Kidney (tissue), 14 donors: ENCODE data around the gene NTRK2. TPM values are rescaled to one million over a fixed set of nuclear protein-coding genes. Genes with fewer than 3 reads are reported as not detected.

Experiments used
- DNase-seq, 5 donors: peaks; one replicate each; pipeline ENCODE4 v3.0.0-alpha.2; 2013 to 2020
- FAIRE-seq: peaks from 2 replicates; lab custom pipeline; 2012; peaks lifted over from hg19 to GRCh38; lab: Jason Lieb, UNC
- H3K27ac ChIP-seq, 2 donors: one replicate each; pipeline ENCODE4 v1.7.0; 2013; ENCODE audit warnings: low read depth in 2 of 2, low read length in 2 of 2, inconsistent platforms in 1 of 2
- H3K27me3 ChIP-seq: one replicate; pipeline ENCODE4 v1.7.1; 2013; ENCODE audit warnings: low read length, inconsistent platforms; ENCODE audit not compliant: control insufficient read depth, insufficient read depth
- H3K36me3 ChIP-seq, 3 donors: one replicate each; pipeline versions ENCODE4 v1.7.0 to v1.7.1; 2013; ENCODE audit warnings: low read length in 3 of 3, control low read depth in 1 of 3, inconsistent platforms in 1 of 3; ENCODE audit not compliant: insufficient read depth in 3 of 3, control insufficient read depth in 2 of 3
- H3K4me1 ChIP-seq, 3 donors: one replicate each; pipeline versions ENCODE4 v1.7.0 to v1.7.1; 2013; ENCODE audit warnings: low read length in 3 of 3, inconsistent platforms in 1 of 3, low read depth in 1 of 3; ENCODE audit not compliant: control insufficient read depth in 2 of 3, insufficient read depth in 2 of 3
- H3K4me3 ChIP-seq, 3 donors: one replicate each; pipeline versions ENCODE4 v1.7.0 to v1.8.1; 2013; ENCODE audit warnings: low read length in 3 of 3, control low read depth in 1 of 3, inconsistent platforms in 1 of 3
- H3K9ac ChIP-seq, 3 donors: one replicate each; pipeline versions ENCODE4 v1.7.0 to v1.7.1; 2013; ENCODE audit warnings: low read length in 3 of 3, control low read depth in 1 of 3, inconsistent platforms in 1 of 3
- H3K9me3 ChIP-seq, 3 donors: one replicate each; pipeline versions ENCODE4 v1.7.0 to v1.7.1; 2013; ENCODE audit warnings: low read length in 3 of 3, control low read depth in 1 of 3, inconsistent platforms in 1 of 3; ENCODE audit not compliant: control insufficient read depth in 2 of 3, insufficient read depth in 1 of 3
- intact Hi-C: fragments of 100-400 bp; cut with DNase I; formaldehyde crosslinking; loops from one replicate; pipeline ENCODE4 v1.11.1; 2022
- polyA plus RNA-seq: library from polyadenylated mRNA; stranded (reverse); fragments of 350-450 nt; fragmentation: Illumina TruSeq; extraction: RNeasy Lipid Tissue Mini Kit (QIAGEN cat#74804); gene quantifications from one replicate; pipeline ENCODE4 v1.2.3, GENCODE V29; 2014; ENCODE audit warnings: low read depth, low replicate concordance; ENCODE audit not compliant: insufficient read depth
- total RNA-seq: library from RNA; stranded (reverse); fragmentation: NEBNext Ultra II Directional; extraction: Animal tissue kit (Norgen Biotek cat#: 25700); gene quantifications from one replicate; pipeline ENCODE4 v1.2.1, GENCODE V29; 2021
- TF ChIP-seq, protein P1 (sequence below): IDR thresholded peaks from 3 replicates; pipeline ENCODE4 v1.5.1; 2012; ENCODE audit warnings: mild to moderate bottlenecking, moderate library complexity, borderline replicate concordance; ENCODE audit not compliant: insufficient read depth; ENCODE audit errors: extremely low read depth
- donor health status: control.
- donor health status: control.
- donor health status: control.
- donor health status: control.
- donor health status: control.
- donor health status: DM: yes; HTN: yes; CAD: no.
- donor health status: Normal renal cell carcinoma (clear cell type).

Gene NTRK2
- total and polyA plus RNA-seq, 2 donors from 2014 or later: 20.0 to 41.2 TPM

DNA sequence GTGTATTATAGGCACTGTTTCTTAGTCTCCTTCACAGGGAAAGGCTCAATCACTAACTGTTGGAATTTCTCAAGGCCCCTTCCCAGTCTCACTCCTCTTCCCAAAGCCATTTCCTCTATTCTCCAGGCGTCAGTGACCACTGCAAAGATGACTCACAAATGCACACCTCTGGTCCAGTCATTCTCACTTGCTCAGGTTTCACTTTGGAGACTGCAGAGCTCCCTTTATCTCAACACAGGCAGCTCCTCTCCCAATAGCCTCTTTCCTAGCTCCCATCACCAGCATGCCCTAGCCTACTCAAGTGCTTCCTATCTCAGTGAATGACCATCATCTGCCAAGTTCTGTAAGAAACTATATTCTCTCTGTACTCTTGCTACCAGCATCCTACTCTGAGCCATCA lies 323.6 kb downstream of the NTRK2 start:
- TF ChIP-seq, protein P1, sequence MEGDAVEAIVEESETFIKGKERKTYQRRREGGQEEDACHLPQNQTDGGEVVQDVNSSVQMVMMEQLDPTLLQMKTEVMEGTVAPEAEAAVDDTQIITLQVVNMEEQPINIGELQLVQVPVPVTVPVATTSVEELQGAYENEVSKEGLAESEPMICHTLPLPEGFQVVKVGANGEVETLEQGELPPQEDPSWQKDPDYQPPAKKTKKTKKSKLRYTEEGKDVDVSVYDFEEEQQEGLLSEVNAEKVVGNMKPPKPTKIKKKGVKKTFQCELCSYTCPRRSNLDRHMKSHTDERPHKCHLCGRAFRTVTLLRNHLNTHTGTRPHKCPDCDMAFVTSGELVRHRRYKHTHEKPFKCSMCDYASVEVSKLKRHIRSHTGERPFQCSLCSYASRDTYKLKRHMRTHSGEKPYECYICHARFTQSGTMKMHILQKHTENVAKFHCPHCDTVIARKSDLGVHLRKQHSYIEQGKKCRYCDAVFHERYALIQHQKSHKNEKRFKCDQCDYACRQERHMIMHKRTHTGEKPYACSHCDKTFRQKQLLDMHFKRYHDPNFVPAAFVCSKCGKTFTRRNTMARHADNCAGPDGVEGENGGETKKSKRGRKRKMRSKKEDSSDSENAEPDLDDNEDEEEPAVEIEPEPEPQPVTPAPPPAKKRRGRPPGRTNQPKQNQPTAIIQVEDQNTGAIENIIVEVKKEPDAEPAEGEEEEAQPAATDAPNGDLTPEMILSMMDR: no peak
- Histone ChIP-seq H3K9me3 (no peaks in the 10 kb centered on the region), H3K4me3 (no peak overlapping the region), H3K27me3 (no peaks in the 10 kb centered on the region), H3K9ac (no peak overlapping the region), H3K36me3 (no peaks in the 10 kb centered on the region), H3K27ac (no peak overlapping the region), H3K4me1 (no peaks in the 10 kb centered on the region)
- intact Hi-C loops: no loop called here
- DNase-seq (no peak), FAIRE-seq (no peak)

DNA sequence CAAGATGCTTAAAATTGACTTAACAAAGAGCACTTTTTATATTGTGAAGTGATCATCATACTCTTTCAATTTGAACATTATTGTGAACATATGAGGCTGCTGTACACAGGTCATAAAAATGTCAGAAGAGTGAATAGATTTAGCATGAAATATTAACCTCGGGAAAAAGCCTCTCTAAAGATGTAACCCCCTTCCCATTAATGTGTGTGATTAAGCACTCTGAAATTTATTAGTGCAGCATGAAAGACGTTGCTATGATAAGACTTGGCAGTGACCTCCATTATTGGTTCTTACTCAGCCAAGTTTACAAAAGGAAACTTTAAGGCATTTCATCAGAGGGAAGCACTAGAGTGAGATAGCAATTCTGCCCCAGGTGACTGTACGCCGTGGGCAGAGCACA lies 326.5 kb downstream of the NTRK2 start:
- peaks cover 0 to 9% (median 2%) of the 10 kb centered on the region in 3 donors for H3K9me3 ChIP-seq
- no peak overlapping the region for H3K27ac ChIP-seq
- intact Hi-C loops: no loop called here
- no peaks in the 10 kb centered on the region for H3K27me3 ChIP-seq
- H3K4me1 ChIP-seq: no peaks in the 10 kb centered on the region
- TF ChIP-seq, protein P1: no peak
- no peak for FAIRE-seq
- no peaks in the 10 kb centered on the region for H3K36me3 ChIP-seq
- DNase-seq: peak in 2 of 5 donors; percentile 15 to 38
- H3K4me3 ChIP-seq: no peak overlapping the region
- H3K9ac ChIP-seq: no peak overlapping the region

DNA sequence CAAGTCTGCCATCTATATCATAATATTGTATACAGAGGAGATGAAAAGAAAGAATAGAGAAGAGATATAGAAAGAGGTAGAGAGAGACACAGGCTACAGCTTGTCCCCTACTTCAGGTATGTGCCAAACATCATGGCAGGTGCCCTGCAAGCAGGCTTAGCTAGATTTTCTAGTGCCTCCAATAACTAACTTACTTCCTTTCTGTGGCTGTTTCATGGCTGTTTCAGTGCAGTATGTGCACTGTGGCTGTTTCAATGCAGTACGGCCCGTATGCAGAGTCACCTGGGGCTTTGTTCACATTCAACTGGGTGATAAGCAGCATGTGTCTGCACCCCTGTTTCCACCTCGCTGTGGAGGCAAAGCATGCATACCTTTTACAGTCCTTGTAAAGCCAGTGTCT lies 327.2 kb downstream of the NTRK2 start:
- TF ChIP-seq, protein P1: no peak
- intact Hi-C loops: no loop called here
- H3K4me3 ChIP-seq: no peak overlapping the region
- no peak for DNase-seq
- H3K27me3 ChIP-seq: no peaks in the 10 kb centered on the region
- peaks cover 0 to 13% (median 2%) of the 10 kb centered on the region in 3 donors for H3K9me3 ChIP-seq
- no peaks in the 10 kb centered on the region for H3K4me1 ChIP-seq
- no peak for FAIRE-seq
- H3K36me3 ChIP-seq: no peaks in the 10 kb centered on the region
- H3K9ac ChIP-seq: no peak overlapping the region
- H3K27ac ChIP-seq: no peak overlapping the region

DNA sequence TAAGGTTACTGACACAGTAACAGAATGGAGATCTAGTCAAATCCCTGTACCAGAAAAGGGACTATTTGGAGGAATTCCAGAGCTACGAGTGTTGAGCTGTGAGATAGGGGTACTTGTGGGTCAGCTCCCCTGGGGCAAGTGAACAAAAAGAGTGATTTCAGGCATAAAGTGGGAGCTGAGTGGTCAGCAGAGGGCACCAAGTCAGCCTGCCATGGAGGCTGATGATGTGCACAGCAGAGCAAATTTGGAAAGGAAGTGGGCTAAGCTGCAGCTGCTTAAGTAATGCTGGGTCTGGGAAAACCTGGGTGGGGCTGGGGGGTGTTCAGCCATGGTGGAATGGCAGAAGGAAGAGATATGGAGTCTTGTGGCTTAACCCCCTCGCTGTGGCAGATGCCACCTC lies 327.9 kb downstream of the NTRK2 start:
- DNase-seq: no peak
- H3K4me3 ChIP-seq: no peak overlapping the region
- no peaks in the 10 kb centered on the region for H3K4me1 ChIP-seq
- no peak for FAIRE-seq
- peaks cover 0 to 13% (median 2%) of the 10 kb centered on the region in 3 donors for H3K9me3 ChIP-seq
- intact Hi-C loops: no loop called here
- H3K9ac ChIP-seq: no peak overlapping the region
- no peaks in the 10 kb centered on the region for H3K36me3 ChIP-seq
- no peak overlapping the region for H3K27ac ChIP-seq
- no peaks in the 10 kb centered on the region for H3K27me3 ChIP-seq
- TF ChIP-seq, protein P1: no peak
